Tibial artery (tissue), 4 donors: ENCODE results near the gene PTCD2.

Experiments
- DNase-seq, 2 donors: peaks; one replicate each; pipeline ENCODE4 v3.0.0-alpha.2; 2019
- H3K27ac ChIP-seq, 2 donors: fragments of 200-600 bp; sonication (generic) in 1 of 2; 1 replicate in 1 of 2; 2 replicates in 1 of 2; pipeline ENCODE4 v1.5.1; 2018 to 2019; ENCODE audit warnings: mild to moderate bottlenecking in 1 of 2
- H3K27me3 ChIP-seq, 2 donors: fragments of 200-600 bp; sonication (generic) in 1 of 2; one replicate each; pipeline versions ENCODE4 v1.5.1 to v1.6.0; 2016 to 2019
- H3K36me3 ChIP-seq, 3 donors: fragments of 200-600 bp; sonication (generic) in 2 of 3; one replicate each; pipeline ENCODE4 v1.5.1; 2016 to 2019; ENCODE audit warnings: mild to moderate bottlenecking in 2 of 3
- H3K4me1 ChIP-seq, 4 donors: fragments of 200-600 bp; sonication (generic) in 2 of 4; 1 replicate in 3 of 4; 2 replicates in 1 of 4; pipeline ENCODE4 v1.5.1; 2016 to 2019
- H3K4me3 ChIP-seq, 2 donors: fragments of 200-600 bp; sonication (generic) in 1 of 2; 1 replicate in 1 of 2; 2 replicates in 1 of 2; pipeline ENCODE4 v1.5.1; 2018 to 2019; ENCODE audit warnings: mild to moderate bottlenecking in 2 of 2
- H3K9me3 ChIP-seq, 3 donors: fragments of 200-600 bp; sonication (generic) in 1 of 3; one replicate each; pipeline ENCODE4 v1.5.1; 2016 to 2019
- intact Hi-C: fragments of 100-400 bp; cut with DNase I; formaldehyde crosslinking; loops from one replicate; pipeline ENCODE4 v1.15.0; 2023; ENCODE audit warnings: low total_unique reads
- TF ChIP-seq, protein P1 (sequence below), 2 experiments: fragments of 200-600 bp in 1 of 2; fragments of 450-650 bp in 1 of 2; IDR thresholded peaks; one replicate each; pipeline ENCODE4 v1.5.1; 2017 to 2019; ENCODE audit warnings: antibody characterized with exemption in 2 of 2, mild to moderate bottlenecking in 1 of 2, moderate library complexity in 1 of 2

PTCD2 gene

DNA sequence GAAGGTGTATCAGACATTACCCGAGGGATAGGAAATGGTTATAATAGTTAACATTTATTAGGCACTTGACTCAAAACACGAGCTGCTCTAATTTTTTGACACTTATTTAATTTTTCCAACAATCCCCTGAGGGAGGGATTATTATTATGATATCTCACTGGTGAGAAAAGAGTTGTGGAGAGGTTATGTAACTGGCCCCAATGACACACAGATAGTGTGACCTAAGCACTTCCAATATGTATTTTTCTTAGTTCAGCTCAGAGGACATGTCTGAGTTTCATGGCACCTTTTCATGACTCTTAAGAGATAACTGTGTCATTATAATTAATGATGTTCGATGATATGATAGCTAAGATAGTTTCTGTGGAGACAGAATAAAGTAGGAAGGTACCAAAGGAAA lies 86.9 kb downstream of the PTCD2 start:
- Histone ChIP-seq H3K36me3 (no peaks in the 10 kb centered on the region), H3K4me3 (no peak overlapping the region), H3K27ac (no peak overlapping the region), H3K4me1 (peaks cover 0 to 32% (median 14%) of the 10 kb centered on the region in 4 donors), H3K9me3 (no peaks in the 10 kb centered on the region), H3K27me3 (no peaks in the 10 kb centered on the region)
- DNase-seq, result no peak
- TF ChIP-seq, protein P1, sequence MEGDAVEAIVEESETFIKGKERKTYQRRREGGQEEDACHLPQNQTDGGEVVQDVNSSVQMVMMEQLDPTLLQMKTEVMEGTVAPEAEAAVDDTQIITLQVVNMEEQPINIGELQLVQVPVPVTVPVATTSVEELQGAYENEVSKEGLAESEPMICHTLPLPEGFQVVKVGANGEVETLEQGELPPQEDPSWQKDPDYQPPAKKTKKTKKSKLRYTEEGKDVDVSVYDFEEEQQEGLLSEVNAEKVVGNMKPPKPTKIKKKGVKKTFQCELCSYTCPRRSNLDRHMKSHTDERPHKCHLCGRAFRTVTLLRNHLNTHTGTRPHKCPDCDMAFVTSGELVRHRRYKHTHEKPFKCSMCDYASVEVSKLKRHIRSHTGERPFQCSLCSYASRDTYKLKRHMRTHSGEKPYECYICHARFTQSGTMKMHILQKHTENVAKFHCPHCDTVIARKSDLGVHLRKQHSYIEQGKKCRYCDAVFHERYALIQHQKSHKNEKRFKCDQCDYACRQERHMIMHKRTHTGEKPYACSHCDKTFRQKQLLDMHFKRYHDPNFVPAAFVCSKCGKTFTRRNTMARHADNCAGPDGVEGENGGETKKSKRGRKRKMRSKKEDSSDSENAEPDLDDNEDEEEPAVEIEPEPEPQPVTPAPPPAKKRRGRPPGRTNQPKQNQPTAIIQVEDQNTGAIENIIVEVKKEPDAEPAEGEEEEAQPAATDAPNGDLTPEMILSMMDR (IDR thresholded peaks at IDR 0.05), result no peak
- intact Hi-C loops, result no loop called here

DNA sequence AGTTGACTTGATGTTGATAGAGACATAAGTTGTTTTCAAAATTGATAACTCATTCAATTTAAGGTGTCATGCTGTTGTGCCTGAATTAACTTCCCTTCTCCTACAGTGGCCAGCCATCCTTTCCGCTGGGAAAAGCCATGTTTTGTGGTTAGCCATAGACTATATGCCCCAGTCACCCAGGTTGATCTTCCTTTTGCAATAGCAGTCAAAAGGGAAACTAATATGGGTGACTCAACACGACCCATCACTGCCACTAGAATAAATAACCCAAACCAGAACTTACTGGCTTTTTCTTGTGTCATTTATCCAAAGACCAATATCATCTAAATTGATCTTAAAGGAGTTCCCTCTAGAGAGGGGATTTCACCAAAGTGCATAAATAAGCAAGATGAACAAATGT lies 87.4 kb downstream of the PTCD2 start:
- DNase-seq, result no peak
- no peaks in the 10 kb centered on the region for H3K9me3 ChIP-seq
- no peak overlapping the region for H3K4me3 ChIP-seq
- intact Hi-C loops, result no loop called here
- no peaks in the 10 kb centered on the region for H3K36me3 ChIP-seq
- H3K27ac ChIP-seq, result no peak overlapping the region
- TF ChIP-seq, protein P1 (IDR thresholded peaks at IDR 0.05), result no peak
- H3K27me3 ChIP-seq, result no peaks in the 10 kb centered on the region
- H3K4me1 ChIP-seq, result peaks cover 0 to 32% (median 13%) of the 10 kb centered on the region in 4 donors

DNA sequence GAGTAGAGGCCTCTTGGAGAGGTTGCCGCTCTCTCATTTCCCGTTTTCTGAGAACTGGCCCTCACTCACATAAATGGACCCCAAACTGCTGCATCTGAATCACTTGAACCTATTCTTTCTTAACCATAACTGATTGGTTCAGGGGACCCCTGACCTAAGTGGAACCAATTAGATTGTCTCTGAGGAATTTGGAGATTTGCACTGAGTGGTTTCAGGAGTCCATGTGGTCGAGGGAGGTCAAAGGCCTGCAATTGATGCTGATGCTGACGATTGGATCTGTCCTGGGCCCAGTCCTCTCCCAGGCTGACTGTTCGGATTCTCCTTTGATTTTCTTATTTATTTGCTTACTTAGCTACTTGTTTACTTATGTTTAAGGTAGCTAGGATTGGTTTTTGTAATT lies 88.0 kb downstream of the PTCD2 start:
- intact Hi-C loops, result no loop called here

DNA sequence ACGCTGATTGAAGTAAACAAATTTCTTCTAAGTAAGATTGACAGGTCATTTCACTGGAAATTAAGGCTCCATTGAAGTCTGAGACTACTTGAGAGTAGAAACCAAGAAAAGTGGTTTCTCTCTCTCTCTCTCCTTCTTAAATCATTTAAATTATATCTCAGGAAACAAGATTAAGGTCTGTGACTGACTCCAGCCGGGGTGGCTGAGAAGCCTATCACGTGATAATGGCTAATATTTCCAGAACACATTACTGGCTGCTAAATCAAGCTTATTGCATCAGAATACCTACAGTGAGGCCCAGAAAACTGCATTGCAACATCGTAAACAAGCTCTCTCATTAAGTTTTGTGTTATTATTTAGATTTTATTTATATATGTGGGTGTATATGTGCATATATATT lies 88.4 kb downstream of the PTCD2 start:
- intact Hi-C loops, result no loop called here
- Histone ChIP-seq H3K4me3 (no peak overlapping the region), H3K36me3 (no peaks in the 10 kb centered on the region), H3K9me3 (no peaks in the 10 kb centered on the region), H3K27ac (no peak overlapping the region), H3K4me1 (peaks cover 0 to 26% (median 5%) of the 10 kb centered on the region in 4 donors), H3K27me3 (no peaks in the 10 kb centered on the region)
- TF ChIP-seq, protein P1 (IDR thresholded peaks at IDR 0.05), result no peak
- no peak for DNase-seq

More for the DNA sequence above, 88.0 kb downstream of the PTCD2 start:
- H3K4me1 ChIP-seq, result peaks cover 0 to 31% (median 8%) of the 10 kb centered on the region in 4 donors
- no peak for DNase-seq
- H3K27ac ChIP-seq, result no peak overlapping the region
- TF ChIP-seq, protein P1 (IDR thresholded peaks at IDR 0.05), result no peak
- H3K36me3 ChIP-seq, result no peaks in the 10 kb centered on the region
- H3K9me3 ChIP-seq, result no peaks in the 10 kb centered on the region
- no peaks in the 10 kb centered on the region for H3K27me3 ChIP-seq
- H3K4me3 ChIP-seq, result no peak overlapping the region

DNA sequence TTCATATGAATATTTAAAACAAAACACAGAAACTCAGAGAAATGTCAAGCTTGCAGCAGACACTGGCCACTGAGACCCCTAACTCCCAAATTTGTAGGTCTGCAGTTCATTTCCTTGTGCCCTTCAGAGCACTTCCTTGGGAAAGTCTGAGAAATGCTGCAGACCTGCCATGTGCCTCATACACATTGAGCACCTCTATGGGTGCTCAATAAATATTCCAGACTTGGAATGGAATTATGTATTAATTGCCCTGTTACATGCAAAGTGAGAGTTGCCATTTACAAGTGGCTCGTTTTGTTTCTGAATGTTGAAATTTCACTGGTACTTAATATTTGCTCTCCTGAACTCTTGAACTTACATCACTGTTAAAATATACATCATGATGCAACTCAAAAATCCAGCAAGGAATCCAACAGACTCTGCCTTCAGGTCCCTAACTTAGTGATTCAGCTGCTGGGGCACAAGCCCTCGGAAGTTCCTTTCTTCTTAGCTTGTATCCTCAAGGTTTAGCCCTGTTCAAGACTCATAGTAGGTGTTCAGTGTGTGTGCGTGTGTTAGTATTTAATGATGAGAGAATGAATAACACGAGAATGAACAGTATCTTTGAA lies 90.6 kb downstream of the PTCD2 start:
- H3K27ac ChIP-seq, result no peak overlapping the region
- intact Hi-C loops, result no loop called here
- TF ChIP-seq, protein P1 (IDR thresholded peaks at IDR 0.05), result no peak

More for the DNA sequence above, 90.6 kb downstream of the PTCD2 start:
- Histone ChIP-seq H3K4me3 (no peak overlapping the region), H3K4me1 (peaks cover 0 to 31% (median 5%) of the 10 kb centered on the region in 4 donors), H3K36me3 (no peaks in the 10 kb centered on the region), H3K27me3 (no peaks in the 10 kb centered on the region), H3K9me3 (no peaks in the 10 kb centered on the region)
- no peak for DNase-seq
